Nephron progenitor cell (in vitro differentiated cells): ENCODE results near the gene ERC2.
A peak's percentile ranks its signal among the peaks of the same experiment; 100 is the strongest.

Experiments
- DNase-seq: peaks from one replicate; pipeline ENCODE4 v3.0.0; 2021
- H3K27ac Mint-ChIP-seq: 2 replicates; pipeline ENCODE4 v1.8.0; 2021; ENCODE audit warnings: mild to moderate bottlenecking, moderate library complexity, mixed read lengths
- H3K27me3 Mint-ChIP-seq: 2 replicates; pipeline ENCODE4 v1.8.0; 2021; ENCODE audit warnings: mild to moderate bottlenecking, low read depth, mixed read lengths; ENCODE audit not compliant: poor library complexity
- H3K36me3 Mint-ChIP-seq: 2 replicates; pipeline ENCODE4 v1.8.0; 2021; ENCODE audit warnings: low read depth, mixed read lengths
- H3K4me1 Mint-ChIP-seq: 2 replicates; pipeline ENCODE4 v1.8.0; 2021; ENCODE audit warnings: mixed read lengths
- H3K4me3 Mint-ChIP-seq: 2 replicates; pipeline ENCODE4 v1.8.0; 2021; ENCODE audit warnings: mild to moderate bottlenecking, moderate library complexity, mixed read lengths
- H3K9me3 Mint-ChIP-seq: 2 replicates; pipeline ENCODE4 v1.8.0; 2021; ENCODE audit warnings: mild to moderate bottlenecking, moderate library complexity, mixed read lengths
- CTCF ChIP-seq: fragments of 200-600 bp; sonication (generic); IDR thresholded peaks from 2 replicates; pipeline ENCODE4 v1.5.0; 2021; ENCODE audit warnings: antibody characterized with exemption

ERC2 gene

DNA sequence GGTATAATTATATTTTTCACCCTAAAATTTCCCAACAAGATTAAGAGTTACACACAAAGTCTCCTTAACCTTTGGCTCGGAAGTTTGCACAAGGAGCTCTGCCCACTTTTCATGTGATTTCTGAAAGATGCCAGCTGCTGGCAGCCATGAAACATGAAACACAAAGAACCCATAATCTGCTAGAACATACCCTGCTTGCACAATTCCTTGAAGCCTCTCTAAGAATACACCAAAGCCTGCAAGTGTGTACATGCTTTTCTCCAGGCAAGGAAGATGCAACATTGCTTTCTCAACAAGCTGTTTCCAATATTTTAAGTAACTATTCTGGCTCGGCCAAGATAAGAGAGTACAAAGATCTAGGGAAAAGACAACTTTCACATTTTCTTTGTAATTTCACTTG is 799.1 kb downstream of the ERC2 start:
- Mint-ChIP-seq H3K27me3 (peaks cover 5% of the 10 kb centered on the region), H3K27ac (no peak overlapping the region), H3K9me3 (no peaks in the 10 kb centered on the region), H3K36me3 (no peaks in the 10 kb centered on the region), H3K4me3 (no peak overlapping the region), H3K4me1 (peaks cover 41% of the 10 kb centered on the region)
- TF ChIP-seq CTCF = no peak
- no peak for DNase-seq

DNA sequence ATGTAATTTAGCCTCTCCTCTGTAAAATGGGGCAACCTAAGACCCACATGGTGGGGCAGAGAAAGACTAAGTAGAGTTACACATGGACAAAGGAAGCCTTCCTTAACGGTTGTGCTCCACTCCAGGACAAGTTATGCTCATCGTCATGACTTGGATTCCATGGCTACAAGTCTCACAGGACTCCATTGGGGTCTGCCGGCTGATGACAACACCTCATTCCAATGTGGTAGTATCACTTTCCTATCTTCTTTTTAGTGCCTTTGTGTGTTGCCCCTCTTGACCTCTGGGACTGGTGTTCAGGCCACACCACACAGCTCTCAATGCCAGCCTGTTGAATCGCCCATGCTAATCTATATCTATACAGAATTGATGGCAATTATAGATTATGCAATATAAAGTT is 799.9 kb downstream of the ERC2 start:
- Mint-ChIP-seq H3K4me1 (peaks cover 42% of the 10 kb centered on the region), H3K36me3 (no peaks in the 10 kb centered on the region), H3K27ac (no peak overlapping the region), H3K27me3 (peaks cover 5% of the 10 kb centered on the region), H3K9me3 (no peaks in the 10 kb centered on the region), H3K4me3 (no peak overlapping the region)
- DNase-seq = no peak
- no peak for TF ChIP-seq CTCF

- Mint-ChIP-seq H3K36me3 (no peaks in the 10 kb centered on the region), H3K4me3 (peak overlapping the region; percentile 33), H3K27me3 (no peaks in the 10 kb centered on the region), H3K9me3 (peaks cover 4% of the 10 kb centered on the region), H3K4me1 (peaks cover 76% of the 10 kb centered on the region), H3K27ac (peak overlapping the region; percentile 64)
- peak; percentile 37 for DNase-seq
- TF ChIP-seq CTCF = no peak
Measured at GRCh38 chr3:55664387-55664786, 803.9 kb downstream of the ERC2 start.

- no peak overlapping the region for H3K27ac Mint-ChIP-seq
- H3K4me1 Mint-ChIP-seq = peaks cover 83% of the 10 kb centered on the region
- H3K4me3 Mint-ChIP-seq = no peak overlapping the region
- H3K9me3 Mint-ChIP-seq = peaks cover 4% of the 10 kb centered on the region
- H3K27me3 Mint-ChIP-seq = no peaks in the 10 kb centered on the region
- H3K36me3 Mint-ChIP-seq = no peaks in the 10 kb centered on the region
- no peak for DNase-seq
- TF ChIP-seq CTCF = no peak
Measured at GRCh38 chr3:55662683-55663082, 805.6 kb downstream of the ERC2 start.

DNA sequence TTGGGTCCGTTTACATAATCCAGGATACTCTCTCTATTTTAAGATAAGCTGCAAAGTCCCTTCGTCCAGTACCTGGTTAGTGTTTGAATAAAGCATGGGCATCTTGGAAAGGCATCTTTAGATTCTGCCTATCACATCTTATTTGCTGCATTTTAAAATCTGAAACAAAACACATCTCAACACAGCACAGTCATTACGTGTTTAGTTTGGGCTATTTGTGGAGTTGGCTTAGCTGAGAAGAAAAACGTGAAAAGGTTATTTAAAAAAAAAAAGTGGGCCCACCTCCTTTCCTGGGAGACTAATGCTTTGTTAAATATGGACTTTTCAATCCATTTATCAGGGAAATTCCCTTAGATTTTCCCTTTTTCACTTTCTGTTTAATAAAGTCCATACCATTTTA is 806.7 kb downstream of the ERC2 start:
- Mint-ChIP-seq H3K27me3 (no peaks in the 10 kb centered on the region), H3K4me1 (peaks cover 81% of the 10 kb centered on the region), H3K4me3 (no peak overlapping the region), H3K27ac (no peak overlapping the region), H3K9me3 (peaks cover 4% of the 10 kb centered on the region), H3K36me3 (no peaks in the 10 kb centered on the region)
- no peak for DNase-seq
- TF ChIP-seq CTCF = no peak

- DNase-seq = no peak
- H3K27me3 Mint-ChIP-seq = no peaks in the 10 kb centered on the region
- H3K27ac Mint-ChIP-seq = no peak overlapping the region
- H3K36me3 Mint-ChIP-seq = no peaks in the 10 kb centered on the region
- H3K4me1 Mint-ChIP-seq = peaks cover 77% of the 10 kb centered on the region
- TF ChIP-seq CTCF = no peak
- no peak overlapping the region for H3K4me3 Mint-ChIP-seq
- H3K9me3 Mint-ChIP-seq = peaks cover 4% of the 10 kb centered on the region
Measured at GRCh38 chr3:55661141-55661540, 807.1 kb downstream of the ERC2 start.
